IPS-NIHi7 (cell line): ENCODE results near the gene SLCO3A1.
A peak's percentile ranks its signal among the peaks of the same experiment; 100 is the strongest.

Experiments used
- DNase-seq: peaks from one replicate; pipeline ENCODE4 v3.0.0; 2012; ENCODE audit warnings: mixed read lengths; ENCODE audit errors: extremely low spot score

SLCO3A1 gene

GRCh38 chr15:91882858-91883586 is 29.5 kb downstream of the SLCO3A1 start:
- no peak for DNase-seq

GRCh38 chr15:91884606-91885005 is 31.1 kb downstream of the SLCO3A1 start:
- DNase-seq, result no peak

- DNase-seq, result no peak
These were observed 31.5 kb downstream of the SLCO3A1 start for GRCh38 chr15:91885054-91885453.

GRCh38 chr15:91885714-91886270 is 32.3 kb downstream of the SLCO3A1 start:
- DNase-seq, result peak; percentile 47

- DNase-seq, result no peak
These were observed 33.4 kb downstream of the SLCO3A1 start for GRCh38 chr15:91886878-91887277.

GRCh38 chr15:91887321-91887720 is 33.8 kb downstream of the SLCO3A1 start:
- no peak for DNase-seq

GRCh38 chr15:91887921-91888373 is 34.4 kb downstream of the SLCO3A1 start:
- no peak for DNase-seq

- DNase-seq, result no peak
These were observed 35.8 kb downstream of the SLCO3A1 start for GRCh38 chr15:91889111-91889815.

GRCh38 chr15:91890614-91891013 is 37.1 kb downstream of the SLCO3A1 start:
- DNase-seq, result no peak

- no peak for DNase-seq
These were observed 37.6 kb downstream of the SLCO3A1 start for GRCh38 chr15:91891101-91891500.

- DNase-seq, result no peak
These were observed 38.4 kb downstream of the SLCO3A1 start for GRCh38 chr15:91891788-91892345.

- DNase-seq, result no peak
These were observed 38.9 kb downstream of the SLCO3A1 start for GRCh38 chr15:91892436-91892835.

GRCh38 chr15:91894606-91895005 is 41.1 kb downstream of the SLCO3A1 start:
- no peak for DNase-seq

- DNase-seq, result no peak
These were observed 41.5 kb downstream of the SLCO3A1 start for GRCh38 chr15:91895051-91895450.

- no peak for DNase-seq
These were observed 43.0 kb downstream of the SLCO3A1 start for GRCh38 chr15:91896341-91897055.

GRCh38 chr15:91897585-91898372 is 44.3 kb downstream of the SLCO3A1 start:
- no peak for DNase-seq

- DNase-seq, result no peak
These were observed 45.3 kb downstream of the SLCO3A1 start for GRCh38 chr15:91898843-91899242.

GRCh38 chr15:91904942-91905341 is 51.4 kb downstream of the SLCO3A1 start:
- no peak for DNase-seq

- DNase-seq, result no peak
These were observed 54.9 kb downstream of the SLCO3A1 start for GRCh38 chr15:91908391-91908790.

GRCh38 chr15:91909111-91909510 is 55.6 kb downstream of the SLCO3A1 start:
- DNase-seq, result no peak

- peak; percentile 34 for DNase-seq
These were observed 56.1 kb downstream of the SLCO3A1 start for GRCh38 chr15:91909574-91909973.
